ENCODE measurements around the gene EIF4E2.
A peak's percentile ranks its signal among the peaks of the same experiment; 100 is the strongest.
"Not testable (repeated sequence)": the region's sequence is repeated elsewhere in the genome, so short reads cannot be mapped to it uniquely, and the experiment has no call there.

The EIF4E2 gene

GRCh38 chr2:232521959-232522622 lies 28.4 kb upstream of the EIF4E2 start:
- DNase-seq (ENCODE audit: low read depth): peak; percentile 5

GRCh38 chr2:232522623-232523401 lies 27.7 kb upstream of the EIF4E2 start:
- no peak for DNase-seq (ENCODE audit: low read depth)

GRCh38 chr2:232523402-232523681 lies 27.1 kb upstream of the EIF4E2 start:
- no peak for DNase-seq (ENCODE audit: low read depth)

GRCh38 chr2:232523682-232524597 lies 26.5 kb upstream of the EIF4E2 start:
- DNase-seq (ENCODE audit: low read depth): peak; percentile 3

- no peak for DNase-seq (ENCODE audit: low read depth)
Observed at GRCh38 chr2:232524771-232525170, 25.7 kb upstream of the EIF4E2 start.

- no peak for DNase-seq (ENCODE audit: low read depth)
Observed at GRCh38 chr2:232525199-232525598, 25.3 kb upstream of the EIF4E2 start.

- no peak for DNase-seq (ENCODE audit: low read depth)
Observed at GRCh38 chr2:232525791-232526371, 24.6 kb upstream of the EIF4E2 start, which contains the start of gene CHRND. Gene CHRND, plus strand, starts transcription at chr2:232526160. Its CDS starts 56 bp downstream, at chr2:232526216.

- no peak for DNase-seq (ENCODE audit: low read depth)
Observed at GRCh38 chr2:232526372-232526941, 24.0 kb upstream of the EIF4E2 start.

- DNase-seq (ENCODE audit: low read depth): no peak
Observed at GRCh38 chr2:232527905-232528470, 22.5 kb upstream of the EIF4E2 start.

- no peak for DNase-seq (ENCODE audit: low read depth)
Observed at GRCh38 chr2:232528746-232529460, 21.6 kb upstream of the EIF4E2 start.

- DNase-seq (ENCODE audit: low read depth): no peak
Observed at GRCh38 chr2:232529806-232530547, 20.5 kb upstream of the EIF4E2 start.

GRCh38 chr2:232530626-232531260 lies 19.7 kb upstream of the EIF4E2 start:
- no peak for DNase-seq (ENCODE audit: low read depth)

GRCh38 chr2:232532419-232532818 lies 18.1 kb upstream of the EIF4E2 start:
- DNase-seq (ENCODE audit: low read depth): no peak

GRCh38 chr2:232532821-232533220 lies 17.7 kb upstream of the EIF4E2 start:
- not testable (repeated sequence) for DNase-seq (ENCODE audit: low read depth)

- DNase-seq (ENCODE audit: low read depth): no peak
Observed at GRCh38 chr2:232533944-232534710, 16.4 kb upstream of the EIF4E2 start.

GRCh38 chr2:232534940-232535651 lies 15.4 kb upstream of the EIF4E2 start:
- DNase-seq (ENCODE audit: low read depth): no peak

GRCh38 chr2:232535761-232536530 lies 14.5 kb upstream of the EIF4E2 start:
- DNase-seq (ENCODE audit: low read depth): no peak
